A673 (cell line): Measurements from ENCODE around the gene DHRS1.

Source experiments
- CTCF ChIP-seq: fragments of 300-800, 200-600 bp; sonication (generic); conservative IDR thresholded peaks from 2 replicates; pipeline ENCODE4 v1.5.1; 2017; ENCODE audit warnings: low read depth, mild to moderate bottlenecking, antibody characterized with exemption, low read length, moderate library complexity, mixed read lengths
- EZH2 ChIP-seq: fragments of 200-600 bp; sonication (generic); IDR thresholded peaks from 2 replicates; pipeline ENCODE4 v1.6.1; 2017; ENCODE audit warnings: borderline replicate concordance, low read depth, mild to moderate bottlenecking, mixed read lengths, antibody characterized with exemption, low read length; ENCODE audit not compliant: poor library complexity, severe bottlenecking

- TF ChIP-seq CTCF (no peak), EZH2 (no peak)
These were observed 23.8 kb upstream of the DHRS1 start for GRCh38 chr14:24323341-24323740.
